Measurements from ENCODE around the gene CACNA2D2. TPM values are rescaled to one million over a fixed set of nuclear protein-coding genes. Genes with fewer than 3 reads are reported as not detected.

The CACNA2D2 gene
- total and polyA plus RNA-seq, 2 of the 4 experiments (the other 2 are of a cell fraction) = 0.15 TPM; not detected in 1

DNA sequence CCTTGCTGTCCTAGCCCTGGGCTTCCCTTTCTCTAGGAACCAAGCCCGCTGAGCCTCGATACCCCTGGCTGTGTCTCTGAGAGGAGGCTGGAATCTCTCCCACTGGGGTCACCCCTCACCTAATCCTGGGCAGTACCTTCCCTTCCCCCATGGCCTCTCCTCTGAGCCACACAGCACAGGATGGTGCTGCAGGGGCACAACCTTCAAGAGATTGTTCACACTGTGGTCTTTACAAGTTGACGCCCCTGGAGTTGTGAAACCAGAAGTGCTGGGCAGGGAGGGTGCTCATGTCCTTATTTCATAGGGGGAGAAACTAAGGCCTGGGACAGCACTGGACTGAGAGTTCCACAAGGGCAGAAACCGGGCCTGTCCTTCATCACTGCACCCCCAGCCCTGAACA lies 73.2 kb downstream of the CACNA2D2 start:
- Histone ChIP-seq H2BK120ac (ENCODE audit: low read depth, low read length) (no peak overlapping the region), H3K9ac (ENCODE audit: low read depth, low read length) (no peak overlapping the region)
- BruUV-seq (replicated peaks) = no TSS peak

More for the DNA sequence above, 73.2 kb downstream of the CACNA2D2 start:
- Histone ChIP-seq H3K27ac (ENCODE audit: insufficient read depth, low read length) (no peak overlapping the region), H4K20me1 (ENCODE audit: insufficient read depth, low read length) (no peaks in the 10 kb centered on the region), H2BK20ac (ENCODE audit: low read depth, low read length) (no peak overlapping the region), H2BK5ac (ENCODE audit: low read depth, low read length, poor library complexity, severe bottlenecking) (no peak overlapping the region), H2AK9ac (replicated peaks; ENCODE audit: low read depth, low read length, poor library complexity) (no peak overlapping the region), H2AK5ac (ENCODE audit: low read depth, low read length) (no peak overlapping the region), H3K4ac (ENCODE audit: low read depth, low read length) (no peak overlapping the region), H2BK15ac (ENCODE audit: low read depth, low read length) (no peak overlapping the region), H3K23ac (ENCODE audit: low read depth, low read length) (no peak overlapping the region), H3K79me1 (ENCODE audit: low read depth in 1 of 2, low read length in 2 of 2) (no peaks in the 10 kb centered on the region), H3K36me3 (ENCODE audit: control insufficient read depth, insufficient read depth, low read length) (no peaks in the 10 kb centered on the region), H3K27me3 (ENCODE audit: control insufficient read depth, insufficient read depth, low read length) (peaks cover 54% of the 10 kb centered on the region), H3K14ac (replicated peaks; ENCODE audit: low read depth, low read length) (no peak overlapping the region), H2AFZ (replicated peaks; ENCODE audit: low read length, poor library complexity) (no peak overlapping the region), H3K18ac (ENCODE audit: low read depth, low read length) (no peak overlapping the region), H4K8ac (ENCODE audit: low read depth in 2 of 2, low read length in 2 of 2) (no peak overlapping the region), H4K5ac (ENCODE audit: low read depth, low read length) (no peak overlapping the region), H3K9me3 (ENCODE audit: control insufficient read depth, insufficient read depth, low read length) (no peaks in the 10 kb centered on the region), H3K4me1 (ENCODE audit: control insufficient read depth, insufficient read depth, low read length) (no peaks in the 10 kb centered on the region), H3K9me1 (ENCODE audit: insufficient read depth, low read length) (no peaks in the 10 kb centered on the region), H3K56ac (ENCODE audit: extremely low read depth, insufficient read depth, low read length) (no peak overlapping the region), H3K4me3 (ENCODE audit: insufficient read depth, low read depth, low read length) (no peak overlapping the region), H4K91ac (ENCODE audit: insufficient read depth, low read depth, low read length) (no peak overlapping the region), H3K4me2 (ENCODE audit: low read depth, low read length) (no peak overlapping the region)
- CTCF ChIA-PET = no interaction called here
- dilution Hi-C loops (cut with HindIII; ENCODE audit: low sequenced_read_pairs, unreplicated experiment) = no loop called here
- in situ Hi-C loops (cut with MboI; ENCODE audit: low sequenced_read_pairs) = loop anchor here (10.0 kb wide), 1 partner anchor 115 kb away; no protein-coding TSS in a partner anchor
- no CpG with 5 or more reads among the region's 4 CpGs for WGBS, 2 experiments (ENCODE audit: extremely low coverage in 2 of 2, insufficient read length in 1 of 2)
- intact Hi-C loops (cut with micrococcal nuclease) = no loop called here
- no peak for ATAC-seq (ENCODE audit: low read depth)
- POLR2A ChIA-PET (ENCODE audit: unreplicated experiment) = no interaction called here
- no peak for TF ChIP-seq RAD21 (IDR thresholded peaks at IDR 0.05; ENCODE audit: low read length)
- TF ChIP-seq, protein P1, sequence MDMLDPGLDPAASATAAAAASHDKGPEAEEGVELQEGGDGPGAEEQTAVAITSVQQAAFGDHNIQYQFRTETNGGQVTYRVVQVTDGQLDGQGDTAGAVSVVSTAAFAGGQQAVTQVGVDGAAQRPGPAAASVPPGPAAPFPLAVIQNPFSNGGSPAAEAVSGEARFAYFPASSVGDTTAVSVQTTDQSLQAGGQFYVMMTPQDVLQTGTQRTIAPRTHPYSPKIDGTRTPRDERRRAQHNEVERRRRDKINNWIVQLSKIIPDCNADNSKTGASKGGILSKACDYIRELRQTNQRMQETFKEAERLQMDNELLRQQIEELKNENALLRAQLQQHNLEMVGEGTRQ (IDR thresholded peaks at IDR 0.05; ENCODE audit: low read depth, low read length) = no peak
- no peak for TF ChIP-seq NFE2L2 (IDR thresholded peaks at IDR 0.05; ENCODE audit: low read depth, low read length)
- no peak for TF ChIP-seq MAFK (IDR thresholded peaks at IDR 0.05; ENCODE audit: low read depth, low read length)
- TF ChIP-seq, protein P2, sequence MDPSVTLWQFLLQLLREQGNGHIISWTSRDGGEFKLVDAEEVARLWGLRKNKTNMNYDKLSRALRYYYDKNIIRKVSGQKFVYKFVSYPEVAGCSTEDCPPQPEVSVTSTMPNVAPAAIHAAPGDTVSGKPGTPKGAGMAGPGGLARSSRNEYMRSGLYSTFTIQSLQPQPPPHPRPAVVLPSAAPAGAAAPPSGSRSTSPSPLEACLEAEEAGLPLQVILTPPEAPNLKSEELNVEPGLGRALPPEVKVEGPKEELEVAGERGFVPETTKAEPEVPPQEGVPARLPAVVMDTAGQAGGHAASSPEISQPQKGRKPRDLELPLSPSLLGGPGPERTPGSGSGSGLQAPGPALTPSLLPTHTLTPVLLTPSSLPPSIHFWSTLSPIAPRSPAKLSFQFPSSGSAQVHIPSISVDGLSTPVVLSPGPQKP (IDR thresholded peaks at IDR 0.05; ENCODE audit: borderline replicate concordance, low read depth, low read length) = no peak
- TF ChIP-seq RCOR1 (IDR thresholded peaks at IDR 0.05; ENCODE audit: insufficient replicate concordance, low read length) = no peak
- no peak for TF ChIP-seq MXI1 (IDR thresholded peaks at IDR 0.05; ENCODE audit: borderline replicate concordance, low read depth, low read length)
- TF ChIP-seq RFX5 (IDR thresholded peaks at IDR 0.05; ENCODE audit: low read depth, low read length) = no peak
- no peak for TF ChIP-seq CHD1 (IDR thresholded peaks at IDR 0.05; ENCODE audit: low read depth, low read length)
- DNase-seq = no peak
